ENCODE data around the gene IL34.
"Not testable (repeated sequence)": the region's sequence is repeated elsewhere in the genome, so short reads cannot be mapped to it uniquely, and the experiment has no call there.

Gene IL34

GRCh38 chr16:70614208-70614951 is 32.0 kb upstream of the IL34 start:
- no peak for TF ChIP-seq CTCF (conservative IDR thresholded peaks at IDR 0.05)
- peak overlapping the region; percentile 82 for H3K27ac ChIP-seq

- no peak for TF ChIP-seq CTCF (conservative IDR thresholded peaks at IDR 0.05)
- peak overlapping the region; percentile 82 for H3K27ac ChIP-seq
Observed at GRCh38 chr16:70615945-70616344, 30.4 kb upstream of the IL34 start.

- H3K27ac ChIP-seq: not testable (repeated sequence)
Observed at GRCh38 chr16:70621864-70622263, 24.5 kb upstream of the IL34 start.

- TF ChIP-seq CTCF (conservative IDR thresholded peaks at IDR 0.05): no peak
- H3K27ac ChIP-seq: no peak overlapping the region
Observed at GRCh38 chr16:70627696-70628095, 18.7 kb upstream of the IL34 start.

GRCh38 chr16:70630960-70631745 is 15.2 kb upstream of the IL34 start:
- no peak for TF ChIP-seq CTCF (conservative IDR thresholded peaks at IDR 0.05)
- no peak overlapping the region for H3K27ac ChIP-seq

- TF ChIP-seq CTCF (conservative IDR thresholded peaks at IDR 0.05): no peak
- H3K27ac ChIP-seq: no peak overlapping the region
Observed at GRCh38 chr16:70632273-70632672, 14.1 kb upstream of the IL34 start.

- not testable (repeated sequence) for H3K27ac ChIP-seq
Observed at GRCh38 chr16:70633617-70634016, 12.7 kb upstream of the IL34 start.

GRCh38 chr16:70634861-70635260 is 11.5 kb upstream of the IL34 start:
- no peak for TF ChIP-seq CTCF (conservative IDR thresholded peaks at IDR 0.05)
- no peak overlapping the region for H3K27ac ChIP-seq

All from VCaP (cell line).